Small intestine (tissue), 7 donors: ENCODE results near the gene CNTN5. TPM values are rescaled to one million over a fixed set of nuclear protein-coding genes. Genes with fewer than 3 reads are reported as not detected.

ENCODE experiments used
- DNase-seq, 2 donors: peaks; one replicate each; pipeline versions ENCODE4 v3.0.0 to v3.0.0-alpha.2; 2013
- FAIRE-seq: peaks from 2 replicates; lab custom pipeline; 2012; peaks lifted over from hg19 to GRCh38; lab: Jason Lieb, UNC
- H3K27ac ChIP-seq, 3 donors: one replicate each; pipeline ENCODE4 v1.5.1; 2013; ENCODE audit warnings: low read length in 2 of 3, mild to moderate bottlenecking in 2 of 3, control low read depth in 1 of 3, inconsistent platforms in 1 of 3, low read depth in 1 of 3, moderate library complexity in 1 of 3
- H3K27me3 ChIP-seq, 3 donors: one replicate each; pipeline ENCODE4 v1.6.1; 2013; ENCODE audit warnings: low read length in 3 of 3, inconsistent platforms in 1 of 3; ENCODE audit not compliant: control insufficient read depth in 3 of 3, insufficient read depth in 3 of 3
- H3K36me3 ChIP-seq, 3 donors: one replicate each; pipeline ENCODE4 v1.6.1; 2013; ENCODE audit warnings: low read length in 3 of 3, inconsistent platforms in 1 of 3, low read depth in 1 of 3, mild to moderate bottlenecking in 1 of 3, moderate library complexity in 1 of 3; ENCODE audit not compliant: control insufficient read depth in 3 of 3, insufficient read depth in 2 of 3
- H3K4me1 ChIP-seq, 3 donors: one replicate each; pipeline ENCODE4 v1.6.1; 2013; ENCODE audit warnings: low read length in 2 of 3, inconsistent platforms in 1 of 3, low read depth in 1 of 3, mild to moderate bottlenecking in 1 of 3, moderate library complexity in 1 of 3; ENCODE audit not compliant: control insufficient read depth in 3 of 3, insufficient read depth in 2 of 3
- H3K4me3 ChIP-seq, 3 donors: one replicate each; pipeline ENCODE4 v1.5.1; 2013; ENCODE audit warnings: low read length in 3 of 3, control low read depth in 1 of 3, inconsistent platforms in 1 of 3, low read depth in 1 of 3, mild to moderate bottlenecking in 1 of 3, moderate library complexity in 1 of 3
- H3K9me3 ChIP-seq, 2 donors: one replicate each; pipeline ENCODE4 v1.6.1; 2013; ENCODE audit warnings: low read depth in 1 of 2, low read length in 1 of 2; ENCODE audit not compliant: control insufficient read depth in 2 of 2, insufficient read depth in 1 of 2
- WGBS, 3 donors: extraction: QIAGEN DNeasy Blood & Tissue Kit; methylation state at CpG; one replicate each; pipeline ENCODE4 v1.1.7; 2013; 5-methylcytosine and 5-hydroxymethylcytosine counted together
- polyA plus RNA-seq, 4 donors: library from polyadenylated mRNA; stranded (reverse) in 3 of 4; unstranded in 1 of 4; fragments of 200-250 nt in 3 of 4; fragments of 120-200 nt in 1 of 4; gene quantifications; one replicate each; pipeline versions ENCODE4 v1.2.1 to v1.2.3, GENCODE V29; 2013
- donor health status: healthy with polysubstance abuse.
- donor health status: control.
- donor health status: control.
- donor health status: Bipolar disorder and iron deficiency.
- donor health status: healthy.

Gene CNTN5
- polyA plus RNA-seq, 4 donors = 0.04 to 0.09 TPM; not detected in 2

DNA sequence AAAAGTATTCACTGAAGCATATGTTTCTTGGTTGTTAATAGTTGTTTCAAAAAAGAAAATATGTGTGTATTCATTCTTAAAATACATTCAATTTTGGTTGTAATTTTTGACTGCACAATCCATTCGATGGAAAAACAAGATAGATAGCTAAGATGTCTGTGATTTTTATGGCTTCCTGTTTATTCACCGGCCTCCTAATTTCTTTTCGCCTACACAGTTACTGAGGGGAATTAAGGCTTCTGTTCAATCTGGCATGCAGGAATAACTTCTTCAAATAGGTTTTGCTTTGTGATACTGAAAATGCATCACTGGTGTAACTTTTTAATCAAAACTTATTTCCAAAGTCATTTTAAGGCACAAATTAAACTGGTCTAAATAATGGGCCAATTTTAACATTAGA is 1375.5 kb downstream of the CNTN5 start:
- no peak overlapping the region for H3K27ac ChIP-seq
- WGBS, 3 donors = 45 to 76% (median 70%) methylated on average over 3 of the region's 3 CpGs
- H3K4me1 ChIP-seq = no peaks in the 10 kb centered on the region
- H3K9me3 ChIP-seq = no peaks in the 10 kb centered on the region
- H3K36me3 ChIP-seq = no peaks in the 10 kb centered on the region
- DNase-seq (no peak), FAIRE-seq (no peak)
- no peak overlapping the region for H3K4me3 ChIP-seq
- no peaks in the 10 kb centered on the region for H3K27me3 ChIP-seq

DNA sequence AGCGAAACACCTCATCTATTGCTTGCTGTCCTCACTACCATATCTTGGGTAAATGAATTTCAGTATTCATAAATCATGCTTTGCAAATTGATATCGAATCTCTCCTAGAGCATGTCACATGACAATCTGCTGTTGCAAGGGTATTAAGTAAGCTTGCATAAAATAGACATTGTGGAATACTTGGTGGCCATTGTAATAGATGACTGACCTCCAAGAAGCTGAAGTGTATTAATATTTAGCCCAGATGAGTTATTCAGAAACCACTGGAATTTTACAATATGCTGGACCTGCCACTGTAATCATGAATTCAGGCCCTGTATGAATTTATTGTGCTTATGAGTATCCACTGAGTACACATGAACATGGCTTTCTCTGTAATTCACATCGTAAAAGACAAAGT is 1376.7 kb downstream of the CNTN5 start:
- DNase-seq (no peak), FAIRE-seq (no peak)
- Histone ChIP-seq H3K27ac (no peak overlapping the region), H3K27me3 (no peaks in the 10 kb centered on the region), H3K4me1 (no peaks in the 10 kb centered on the region), H3K4me3 (no peak overlapping the region), H3K9me3 (no peaks in the 10 kb centered on the region), H3K36me3 (no peaks in the 10 kb centered on the region)
- 70 to 80% (median 75%) methylated on average over 3 of the region's 3 CpGs for WGBS, 3 donors

DNA sequence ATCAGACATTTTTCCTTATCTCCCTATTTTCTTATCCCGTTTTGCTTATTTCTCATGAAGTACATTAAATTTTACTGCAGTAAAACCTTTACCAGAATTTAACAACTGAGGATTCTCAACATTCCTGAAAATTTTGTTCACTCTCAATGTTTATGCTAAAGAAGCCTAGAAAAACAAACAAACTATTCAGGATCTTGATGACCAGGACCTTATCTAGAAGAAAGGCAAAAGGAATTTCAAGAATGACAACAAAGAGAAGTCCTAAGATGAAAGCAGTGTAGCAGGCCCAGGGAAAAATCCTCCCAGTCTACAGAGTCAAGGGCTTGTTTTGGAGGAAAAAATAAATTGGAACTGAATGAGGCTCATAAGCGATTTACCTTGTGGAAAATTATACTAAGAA is 1383.1 kb downstream of the CNTN5 start:
- H3K9me3 ChIP-seq = peaks cover 0 to 11% of the 10 kb centered on the region in 2 donors
- H3K36me3 ChIP-seq = no peaks in the 10 kb centered on the region
- no peaks in the 10 kb centered on the region for H3K4me1 ChIP-seq
- WGBS, 3 donors = 22 to 31% (median 24%) methylated on average over 2 of the region's 2 CpGs
- DNase-seq (no peak), FAIRE-seq (no peak)
- no peak overlapping the region for H3K27ac ChIP-seq
- no peaks in the 10 kb centered on the region for H3K27me3 ChIP-seq
- H3K4me3 ChIP-seq = no peak overlapping the region

DNA sequence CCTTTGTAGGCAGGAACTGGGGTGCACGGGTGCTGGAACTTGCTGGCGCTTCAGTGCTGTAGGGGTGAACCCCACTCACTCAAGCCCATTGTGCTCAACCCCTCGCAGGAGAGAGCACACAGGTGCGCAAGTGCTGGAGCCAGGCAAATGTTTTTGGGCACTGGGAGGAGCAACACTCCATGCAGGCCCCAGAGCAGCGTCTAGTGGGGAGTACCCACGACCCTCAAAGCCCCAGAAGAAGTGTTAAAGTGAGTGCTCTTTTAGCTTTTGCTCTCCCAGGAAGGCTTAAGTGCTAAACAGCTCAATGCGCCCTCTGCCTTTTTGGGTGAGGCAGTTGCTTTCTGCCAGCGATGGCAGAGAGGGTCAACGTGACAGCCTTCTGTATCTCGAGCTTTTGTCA is 1384.2 kb downstream of the CNTN5 start:
- Histone ChIP-seq H3K4me3 (no peak overlapping the region), H3K27ac (no peak overlapping the region), H3K4me1 (no peaks in the 10 kb centered on the region), H3K9me3 (peaks cover 0 to 11% of the 10 kb centered on the region in 2 donors), H3K36me3 (no peaks in the 10 kb centered on the region), H3K27me3 (no peaks in the 10 kb centered on the region)
- FAIRE-seq = no peak
- 69 to 79% (median 78%) methylated on average over 10 of the region's 10 CpGs for WGBS, 3 donors
- no peak for DNase-seq
